ENCODE data around the gene MOGAT2. TPM values are rescaled to one million over a fixed set of nuclear protein-coding genes. Genes with fewer than 3 reads are reported as not detected.
"Not testable (repeated sequence)": the region's sequence is repeated elsewhere in the genome, so short reads cannot be mapped to it uniquely, and the experiment has no call there.

The MOGAT2 gene
- total and polyA plus RNA-seq, 5 experiments from 2014 or later = not detected

DNA sequence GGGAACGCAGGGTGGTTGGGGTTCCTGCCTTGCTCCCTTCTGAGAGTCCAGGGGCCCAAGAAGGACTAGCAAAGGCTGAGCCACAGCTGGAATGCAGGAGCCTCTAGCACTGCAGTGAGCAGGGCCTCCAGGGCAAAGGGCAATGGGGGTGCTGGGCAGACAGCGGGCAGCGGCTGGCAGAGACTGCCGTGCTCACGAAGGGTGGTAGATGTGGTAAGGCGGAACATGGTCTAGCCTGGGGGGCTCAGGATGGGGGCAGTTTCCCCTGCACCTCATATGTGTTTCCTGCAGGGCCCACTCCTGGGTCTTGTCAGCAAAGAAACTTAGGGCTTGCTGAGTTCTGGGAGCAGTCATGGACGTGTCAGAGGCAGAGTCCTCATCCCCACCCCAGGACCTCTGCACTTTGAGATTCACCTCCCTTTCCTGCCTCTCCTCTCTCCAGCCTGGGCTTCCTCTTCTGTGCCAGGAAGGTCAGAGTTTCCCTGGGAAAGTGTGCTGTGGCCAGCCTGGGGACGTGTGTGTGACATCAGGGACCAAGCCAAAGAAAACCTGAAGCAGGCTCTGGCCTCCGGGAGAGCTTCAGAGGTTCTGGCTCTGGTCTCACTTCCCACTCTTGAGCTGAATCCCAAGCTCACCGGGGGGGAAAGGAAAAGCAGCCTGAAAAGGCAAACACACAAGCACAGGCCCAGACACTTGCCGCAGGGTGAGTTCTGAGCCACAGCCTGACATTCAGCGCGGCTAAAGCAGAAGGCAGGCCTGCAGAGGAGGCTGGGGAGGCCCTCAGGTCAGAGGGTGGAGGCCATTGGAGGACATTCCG, 4.4 kb downstream of the MOGAT2 start:
- POLR2A ChIA-PET = no interaction called here

DNA sequence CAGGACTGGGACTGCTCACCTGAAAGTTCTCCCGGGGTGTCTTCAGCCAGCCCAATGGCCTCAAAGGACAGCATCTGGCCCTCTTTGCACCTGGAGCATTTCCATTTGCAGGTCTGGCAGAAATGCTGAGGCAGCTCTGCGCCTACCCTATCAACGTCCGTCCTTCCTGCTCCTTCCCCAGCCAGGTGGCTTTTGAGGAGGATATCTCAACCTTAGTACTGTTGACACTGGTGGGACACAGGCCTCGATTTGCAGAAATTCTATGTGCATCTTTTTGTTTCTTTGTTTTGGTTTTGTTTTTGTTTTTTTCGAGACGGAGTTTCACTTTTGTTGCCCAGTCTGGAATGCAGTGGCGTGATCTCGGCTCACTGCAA, 5.0 kb downstream of the MOGAT2 start:
- no peak overlapping the region for H3K27ac Mint-ChIP-seq
- no peaks in the 10 kb centered on the region for H3K9me3 Mint-ChIP-seq
- no peaks in the 10 kb centered on the region for H3K4me1 Mint-ChIP-seq
- no peaks in the 10 kb centered on the region for H3K36me3 Mint-ChIP-seq
- no peak for ATAC-seq
- H3K4me3 Mint-ChIP-seq = no peak overlapping the region
- POLR2A ChIA-PET = no interaction called here
- no peak for DNase-seq
- H3K27me3 Mint-ChIP-seq = peaks cover 0 to 2% (median 0%) of the 10 kb centered on the region in 5 donors

More for the DNA sequence above, 4.4 kb downstream of the MOGAT2 start:
- Mint-ChIP-seq H3K36me3 (no peaks in the 10 kb centered on the region), H3K27ac (no peak overlapping the region), H3K27me3 (peaks cover 0 to 2% (median 0%) of the 10 kb centered on the region in 5 donors), H3K4me3 (no peak overlapping the region), H3K4me1 (no peaks in the 10 kb centered on the region), H3K9me3 (no peaks in the 10 kb centered on the region)
- ATAC-seq = no peak
- DNase-seq = no peak

DNA sequence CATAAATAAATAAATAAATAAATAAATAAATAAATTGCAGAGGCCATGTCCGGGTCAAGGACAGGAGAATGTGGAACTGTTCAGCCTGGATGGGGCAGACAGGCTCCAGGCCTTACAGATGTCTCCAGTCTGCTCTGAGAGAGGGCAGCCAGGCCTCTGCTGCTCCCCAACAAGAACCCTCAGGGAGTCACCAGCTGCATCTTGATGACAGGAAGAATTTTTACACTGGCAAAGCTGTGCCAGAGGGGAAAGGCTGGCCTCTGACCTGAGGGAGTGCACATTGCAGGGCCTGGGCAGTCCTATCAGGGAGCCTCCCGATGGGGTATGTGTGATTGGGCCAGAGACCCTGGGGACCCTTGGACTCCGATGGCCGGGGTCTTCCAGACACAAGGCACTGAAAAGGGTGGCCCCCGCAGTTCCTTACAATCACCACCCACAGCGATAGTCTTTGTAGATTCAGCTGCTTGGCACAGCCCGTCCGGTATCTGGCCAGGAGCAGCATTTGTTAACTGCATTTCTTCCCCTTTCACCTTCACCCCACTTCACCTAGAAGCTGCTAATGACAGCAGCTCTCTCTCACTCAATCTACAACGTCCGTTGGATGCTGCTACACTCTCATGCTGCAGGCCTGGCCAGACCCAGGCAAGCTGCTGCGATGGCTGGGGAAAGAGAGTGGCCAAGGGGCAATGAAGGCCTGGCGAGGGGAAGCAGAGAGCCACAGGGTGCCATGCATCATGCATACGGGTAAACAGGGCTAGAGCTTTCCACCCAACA, 8.1 kb downstream of the MOGAT2 start:
- Mint-ChIP-seq H3K9me3 (no peaks in the 10 kb centered on the region), H3K4me1 (no peaks in the 10 kb centered on the region), H3K4me3 (no peak overlapping the region), H3K27me3 (peaks cover 0 to 2% (median 0%) of the 10 kb centered on the region in 5 donors), H3K27ac (no peak overlapping the region), H3K36me3 (no peaks in the 10 kb centered on the region)
- ATAC-seq (no peak), DNase-seq (no peak)
- POLR2A ChIA-PET = interaction anchor here (0.5 kb wide), 1 partner anchor 147 kb away, joined by 4 read pairs; no protein-coding TSS in a partner anchor

DNA sequence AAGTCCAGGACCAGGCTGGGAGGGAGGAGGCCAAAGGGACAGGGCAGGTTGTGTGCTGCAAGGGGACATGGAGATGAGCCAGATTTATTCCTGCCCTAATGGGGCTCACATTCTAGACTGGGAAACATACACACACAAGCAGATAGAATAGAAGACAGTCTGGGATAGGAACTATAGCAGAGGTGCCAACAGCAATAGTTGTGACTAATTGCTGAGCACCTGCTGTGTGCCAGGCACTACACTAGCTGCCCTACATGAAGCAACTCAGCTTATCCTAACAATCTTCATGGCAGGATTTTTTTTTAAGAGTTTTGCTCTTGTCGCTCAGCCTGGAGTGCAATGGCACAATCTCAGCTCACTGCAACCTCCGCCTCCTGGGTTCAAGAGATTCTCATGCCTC, 11.4 kb downstream of the MOGAT2 start:
- Mint-ChIP-seq H3K9me3 (no peaks in the 10 kb centered on the region), H3K27ac (no peak overlapping the region), H3K27me3 (peaks cover 0 to 22% (median 0%) of the 10 kb centered on the region in 5 donors), H3K4me1 (no peaks in the 10 kb centered on the region), H3K4me3 (no peak overlapping the region), H3K36me3 (no peaks in the 10 kb centered on the region)
- DNase-seq (no peak), ATAC-seq (no peak)
- POLR2A ChIA-PET = no interaction called here

DNA sequence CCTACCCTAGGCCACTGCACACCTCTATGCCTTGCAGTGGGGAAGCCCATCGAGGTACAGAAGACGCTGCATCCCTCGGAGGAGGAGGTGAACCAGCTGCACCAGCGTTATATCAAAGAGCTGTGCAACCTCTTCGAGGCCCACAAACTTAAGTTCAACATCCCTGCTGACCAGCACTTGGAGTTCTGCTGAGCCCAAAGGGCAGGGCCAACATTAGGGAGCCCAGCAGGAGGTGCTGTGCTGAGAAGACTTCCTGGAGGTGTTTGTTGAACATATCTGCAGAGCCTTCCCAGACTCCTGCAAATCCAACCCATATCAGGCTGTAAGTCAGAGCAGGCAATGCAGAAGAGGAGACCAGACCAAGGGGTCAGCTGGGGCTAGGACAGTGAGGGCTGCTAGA, 13.5 kb downstream of the MOGAT2 start:
- POLR2A ChIA-PET = no interaction called here
- Mint-ChIP-seq H3K4me1 (no peaks in the 10 kb centered on the region), H3K36me3 (no peaks in the 10 kb centered on the region), H3K27me3 (peaks cover 0 to 22% (median 4%) of the 10 kb centered on the region in 5 donors), H3K4me3 (no peak overlapping the region), H3K27ac (no peak overlapping the region), H3K9me3 (no peaks in the 10 kb centered on the region)
- no peak for ATAC-seq
- no peak for DNase-seq

DNA sequence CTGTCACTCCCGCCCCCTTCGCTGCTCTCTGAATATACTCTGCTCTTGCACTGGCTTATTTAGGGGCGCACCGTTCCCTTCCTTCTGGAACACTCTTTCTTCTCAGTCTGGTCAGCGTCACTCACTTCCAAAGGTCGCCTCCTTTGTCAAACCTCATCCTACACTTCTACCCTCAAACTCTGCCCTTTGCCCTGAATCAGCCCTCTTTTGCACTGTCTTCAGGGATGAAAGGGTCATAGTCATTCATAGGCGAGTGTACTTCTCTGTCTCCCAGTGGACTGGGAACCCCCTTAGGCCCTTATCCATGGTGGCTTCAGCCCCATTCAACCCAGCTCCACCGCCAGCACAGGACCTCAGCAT, 15.4 kb downstream of the MOGAT2 start:
- Mint-ChIP-seq H3K27me3 (peaks cover 3 to 22% (median 4%) of the 10 kb centered on the region in 5 donors), H3K9me3 (no peaks in the 10 kb centered on the region), H3K36me3 (no peaks in the 10 kb centered on the region), H3K4me3 (no peak overlapping the region), H3K4me1 (no peaks in the 10 kb centered on the region), H3K27ac (no peak overlapping the region)
- POLR2A ChIA-PET = no interaction called here
- ATAC-seq (no peak), DNase-seq (no peak)

DNA sequence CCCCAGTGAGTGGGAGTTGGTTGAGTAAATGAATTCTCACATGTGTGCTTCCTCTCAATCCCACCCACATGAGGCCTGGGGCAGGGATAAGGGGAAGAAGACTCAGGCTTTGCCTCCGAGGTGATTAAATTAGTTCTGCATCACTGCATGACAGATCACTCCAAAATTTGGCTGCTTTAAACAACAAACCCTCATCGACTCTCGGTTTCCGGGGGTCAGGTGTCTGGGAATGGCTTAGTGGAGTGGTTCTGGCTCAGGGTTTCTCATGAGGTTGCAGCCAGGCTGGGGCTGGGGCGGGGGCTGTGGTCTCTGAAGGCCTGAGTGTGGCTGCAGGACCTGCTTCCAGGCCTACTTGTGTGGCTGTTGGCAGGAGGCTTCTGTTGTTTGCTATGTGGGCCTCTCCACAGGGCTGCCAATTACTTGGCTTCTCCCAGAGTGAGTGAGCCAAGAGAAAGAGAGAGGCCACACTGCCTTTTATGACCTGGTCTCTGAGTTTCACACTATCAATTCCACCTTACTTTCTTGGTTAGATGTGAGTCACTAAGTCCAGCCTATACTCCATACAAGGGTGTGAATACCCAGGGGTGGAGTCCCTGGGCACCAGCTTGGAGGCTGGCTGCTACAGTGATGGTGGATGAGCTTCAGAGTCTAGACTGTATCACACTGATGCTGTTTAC, 15.9 kb downstream of the MOGAT2 start:
- H3K9me3 Mint-ChIP-seq = no peaks in the 10 kb centered on the region
- DNase-seq (no peak), ATAC-seq (no peak)
- no peaks in the 10 kb centered on the region for H3K36me3 Mint-ChIP-seq
- no peak overlapping the region for H3K4me3 Mint-ChIP-seq
- no peak overlapping the region for H3K27ac Mint-ChIP-seq
- H3K27me3 Mint-ChIP-seq = peaks cover 3 to 22% (median 4%) of the 10 kb centered on the region in 5 donors
- H3K4me1 Mint-ChIP-seq = no peaks in the 10 kb centered on the region
- POLR2A ChIA-PET = no interaction called here

DNA sequence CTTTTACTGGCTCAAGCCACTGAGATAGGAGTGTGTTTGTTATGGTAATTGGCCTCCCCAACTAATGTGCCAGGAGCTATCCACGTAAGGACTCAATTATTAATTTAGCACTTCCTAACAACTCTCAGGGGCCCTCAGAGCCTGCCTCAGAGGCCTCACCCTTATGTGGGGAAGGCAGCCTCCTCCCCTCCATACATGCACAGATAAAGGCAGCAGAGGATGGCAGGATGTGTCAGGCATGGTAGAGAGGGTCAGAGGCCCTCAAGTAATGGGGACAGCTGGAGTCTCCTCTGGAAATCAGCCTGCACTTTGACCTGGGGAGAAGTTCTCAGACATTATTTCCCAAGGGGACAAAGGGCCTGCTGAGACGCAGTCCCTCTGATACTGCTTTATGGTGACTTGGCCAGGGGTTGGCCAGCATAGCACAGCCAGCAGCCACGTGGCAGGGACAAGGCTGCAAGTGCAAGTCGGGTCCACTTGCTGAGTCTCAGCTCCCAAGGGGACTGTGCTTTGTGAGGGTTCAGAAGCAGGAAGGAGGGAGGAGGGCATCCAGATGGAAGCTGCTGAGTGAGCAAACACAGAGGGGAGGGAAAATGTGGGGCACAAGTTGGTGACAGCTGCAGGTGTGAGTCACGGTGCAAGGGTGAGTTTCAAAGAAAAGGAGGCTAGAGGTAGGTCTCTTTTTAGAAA, 17.0 kb downstream of the MOGAT2 start:
- Mint-ChIP-seq H3K27ac (no peak overlapping the region), H3K36me3 (no peaks in the 10 kb centered on the region), H3K4me3 (no peak overlapping the region), H3K4me1 (no peaks in the 10 kb centered on the region), H3K27me3 (peaks cover 3 to 22% (median 8%) of the 10 kb centered on the region in 5 donors), H3K9me3 (no peaks in the 10 kb centered on the region)
- no peak for ATAC-seq
- DNase-seq = no peak
- POLR2A ChIA-PET = no interaction called here

DNA sequence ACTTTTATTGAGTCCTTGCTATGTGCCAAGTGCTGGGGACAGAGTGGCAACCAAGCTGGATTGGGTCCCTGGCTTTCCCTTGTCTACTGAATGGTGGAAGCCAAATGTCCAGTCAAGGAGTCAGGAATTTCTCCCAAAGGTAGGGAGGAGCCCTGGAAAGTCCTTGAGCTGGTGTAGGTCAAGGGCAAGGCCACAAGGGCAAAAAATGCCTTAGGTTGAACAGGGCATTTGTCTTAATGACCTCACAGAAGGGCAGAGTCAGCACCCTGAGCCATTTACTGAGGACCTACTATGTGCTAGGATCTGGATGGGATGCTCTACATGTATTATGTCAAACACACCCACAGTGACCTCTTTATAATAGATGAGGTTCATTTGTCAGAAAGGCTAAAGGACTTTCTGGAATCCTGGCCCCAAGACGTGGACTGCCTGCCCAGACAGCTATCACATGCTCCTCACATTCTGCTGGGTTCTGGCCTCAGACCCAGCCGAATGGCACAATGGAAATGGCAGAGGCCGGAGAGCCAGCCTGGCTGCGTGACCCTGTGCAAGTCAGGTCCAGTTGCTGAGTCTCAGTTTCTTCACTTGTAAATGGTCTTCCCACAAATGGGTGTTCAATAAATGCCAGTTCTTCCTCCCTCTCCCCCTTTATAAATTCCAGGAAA, 17.7 kb downstream of the MOGAT2 start:
- Mint-ChIP-seq H3K9me3 (no peaks in the 10 kb centered on the region), H3K4me3 (no peak overlapping the region), H3K27ac (no peak overlapping the region), H3K4me1 (no peaks in the 10 kb centered on the region), H3K27me3 (peaks cover 3 to 22% (median 8%) of the 10 kb centered on the region in 5 donors), H3K36me3 (no peaks in the 10 kb centered on the region)
- ATAC-seq (no peak), DNase-seq (no peak)
- POLR2A ChIA-PET = no interaction called here

DNA sequence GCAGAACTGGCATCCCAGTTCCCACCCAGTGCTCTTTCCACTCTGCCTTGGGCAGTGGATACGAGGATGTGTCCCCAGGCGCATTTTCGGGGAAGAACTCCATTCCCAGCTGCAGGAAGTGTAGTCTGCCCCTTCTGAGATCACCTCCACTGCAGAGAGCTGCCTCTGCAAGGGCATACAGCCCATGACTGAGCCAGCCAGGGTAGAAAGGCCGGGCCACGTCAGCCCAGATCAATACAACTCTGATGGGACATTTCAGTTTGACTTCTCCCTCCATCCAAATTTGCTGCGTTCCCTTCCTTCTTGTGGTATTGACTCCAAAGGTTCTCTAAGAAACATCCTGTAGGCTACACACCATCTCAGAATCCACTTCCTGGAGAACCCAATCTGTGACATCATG, 19.7 kb downstream of the MOGAT2 start:
- Mint-ChIP-seq H3K27ac (no peak overlapping the region), H3K4me1 (no peaks in the 10 kb centered on the region), H3K4me3 (no peak overlapping the region), H3K9me3 (no peaks in the 10 kb centered on the region), H3K36me3 (no peaks in the 10 kb centered on the region), H3K27me3 (peaks cover 3 to 14% (median 8%) of the 10 kb centered on the region in 5 donors)
- no peak for ATAC-seq
- DNase-seq = no peak
- POLR2A ChIA-PET = no interaction called here

DNA sequence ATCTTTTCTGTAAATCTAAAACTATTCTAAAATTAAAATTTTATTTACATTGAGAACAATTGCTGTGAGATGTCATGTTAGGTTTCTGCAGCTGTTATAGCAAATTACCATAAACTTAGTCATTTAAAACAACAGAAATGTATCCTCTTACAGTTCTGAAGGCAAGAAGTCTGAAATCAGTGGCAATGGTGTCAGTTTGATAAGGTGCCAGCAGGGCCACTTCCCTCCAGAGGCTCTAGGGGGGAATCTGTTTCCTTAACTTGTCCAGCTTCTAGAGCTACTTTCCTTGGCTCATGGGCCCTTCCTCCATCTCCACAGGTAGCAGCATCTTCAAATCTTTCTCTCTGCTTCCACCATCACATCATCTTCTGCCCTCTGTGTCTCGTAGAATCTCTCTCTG, 23.0 kb downstream of the MOGAT2 start:
- DNase-seq (no peak), ATAC-seq (no peak)
- Mint-ChIP-seq H3K36me3 (no peaks in the 10 kb centered on the region), H3K4me1 (no peaks in the 10 kb centered on the region), H3K27ac (no peak overlapping the region), H3K27me3 (peaks cover 7 to 26% (median 19%) of the 10 kb centered on the region in 5 donors), H3K9me3 (no peaks in the 10 kb centered on the region), H3K4me3 (no peak overlapping the region)
- POLR2A ChIA-PET = no interaction called here

DNA sequence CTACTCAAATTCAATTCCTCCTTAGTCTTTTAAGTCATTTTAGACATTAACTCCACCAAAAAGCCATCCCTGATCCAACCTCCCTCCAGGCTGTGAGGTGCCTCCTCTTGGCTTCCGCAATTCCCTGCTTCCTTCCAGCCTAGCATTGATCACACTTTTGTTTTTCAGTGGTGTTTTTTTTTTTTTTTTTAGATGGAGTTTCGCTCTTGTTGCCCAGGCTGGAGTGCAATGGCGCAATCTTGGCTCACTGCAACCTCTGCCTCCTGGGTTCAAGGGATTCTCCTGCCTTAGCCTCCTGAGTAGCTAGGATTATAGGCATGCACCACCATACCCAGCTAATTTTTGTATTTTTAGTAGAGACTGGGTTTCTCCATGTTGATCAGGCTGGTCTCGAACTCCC, 25.5 kb downstream of the MOGAT2 start:
- H3K36me3 Mint-ChIP-seq, H3K4me3 Mint-ChIP-seq, DNase-seq, H3K9me3 Mint-ChIP-seq, H3K27ac Mint-ChIP-seq, H3K4me1 Mint-ChIP-seq, ATAC-seq: not testable (repeated sequence)
- POLR2A ChIA-PET = interaction anchor here (0.7 kb wide), 1 partner anchor 37 kb away, joined by 4 read pairs; no protein-coding TSS in a partner anchor
- peaks cover 6 to 37% (median 19%) of the 10 kb centered on the region in 5 donors for H3K27me3 Mint-ChIP-seq

Measured in naive thymus-derived CD8-positive, alpha-beta T cell (primary cell).